ENCODE measurements around the gene PACS2. TPM values are rescaled to one million over a fixed set of nuclear protein-coding genes. Genes with fewer than 3 reads are reported as not detected.

PACS2 gene
- total RNA-seq, 1 donor from 2014 or later = 22.5 TPM

DNA sequence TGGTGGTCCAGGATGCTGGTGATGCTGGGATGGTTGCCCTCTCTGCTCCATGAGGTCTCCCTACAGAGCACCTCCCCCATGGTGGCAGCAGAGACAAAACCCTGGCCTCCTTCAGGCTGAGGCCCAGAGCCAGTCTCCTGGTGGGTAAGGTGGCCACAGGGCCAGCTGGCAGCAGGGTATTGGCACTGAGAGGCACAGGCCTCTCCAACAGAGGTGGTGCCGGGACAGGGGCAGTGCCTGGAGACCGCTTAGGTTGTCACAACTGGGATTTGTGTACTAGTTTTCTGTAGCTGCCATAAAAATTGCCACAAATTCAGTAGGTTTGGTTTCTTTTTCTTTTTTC is 99.0 kb downstream of the PACS2 start:
- Histone ChIP-seq H3K36me3 (no peaks in the 10 kb centered on the region), H3K9me3 (ENCODE audit: low read depth) (no peaks in the 10 kb centered on the region), H3K4me1 (peaks cover 23% of the 10 kb centered on the region), H4K20me1 (ENCODE audit: low read depth) (peaks cover 8% of the 10 kb centered on the region), H2AFZ (replicated peaks) (no peak overlapping the region), H3K79me2 (ENCODE audit: low read depth) (no peaks in the 10 kb centered on the region), H3K27ac (no peak overlapping the region), H3K9ac (no peak overlapping the region), H3K27me3 (peaks cover 71% of the 10 kb centered on the region), H3F3A (ENCODE audit: low read depth) (peaks cover 10% of the 10 kb centered on the region), H3K4me2 (no peak overlapping the region), H3K4me3 (no peak overlapping the region)
- Mint-ChIP-seq H3K4me1 (peaks cover 25% of the 10 kb centered on the region), H3K36me3 (peaks cover 4% of the 10 kb centered on the region), H3K27me3 (ENCODE audit: insufficient read depth, low read depth) (peaks cover 20% of the 10 kb centered on the region), H3K9me3 (no peaks in the 10 kb centered on the region), H3K4me3 (peak overlapping the region; percentile 72), H3K27ac (no peak overlapping the region)
- no peak for DNase-seq (ENCODE audit: low spot score)
- TF ChIP-seq EZH2phosphoT487 (IDR thresholded peaks at IDR 0.05) (no peak), EZH2 (IDR thresholded peaks at IDR 0.05) (no peak)
- TF ChIP-seq, protein P1, sequence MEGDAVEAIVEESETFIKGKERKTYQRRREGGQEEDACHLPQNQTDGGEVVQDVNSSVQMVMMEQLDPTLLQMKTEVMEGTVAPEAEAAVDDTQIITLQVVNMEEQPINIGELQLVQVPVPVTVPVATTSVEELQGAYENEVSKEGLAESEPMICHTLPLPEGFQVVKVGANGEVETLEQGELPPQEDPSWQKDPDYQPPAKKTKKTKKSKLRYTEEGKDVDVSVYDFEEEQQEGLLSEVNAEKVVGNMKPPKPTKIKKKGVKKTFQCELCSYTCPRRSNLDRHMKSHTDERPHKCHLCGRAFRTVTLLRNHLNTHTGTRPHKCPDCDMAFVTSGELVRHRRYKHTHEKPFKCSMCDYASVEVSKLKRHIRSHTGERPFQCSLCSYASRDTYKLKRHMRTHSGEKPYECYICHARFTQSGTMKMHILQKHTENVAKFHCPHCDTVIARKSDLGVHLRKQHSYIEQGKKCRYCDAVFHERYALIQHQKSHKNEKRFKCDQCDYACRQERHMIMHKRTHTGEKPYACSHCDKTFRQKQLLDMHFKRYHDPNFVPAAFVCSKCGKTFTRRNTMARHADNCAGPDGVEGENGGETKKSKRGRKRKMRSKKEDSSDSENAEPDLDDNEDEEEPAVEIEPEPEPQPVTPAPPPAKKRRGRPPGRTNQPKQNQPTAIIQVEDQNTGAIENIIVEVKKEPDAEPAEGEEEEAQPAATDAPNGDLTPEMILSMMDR (IDR thresholded peaks at IDR 0.05) = no peak

DNA sequence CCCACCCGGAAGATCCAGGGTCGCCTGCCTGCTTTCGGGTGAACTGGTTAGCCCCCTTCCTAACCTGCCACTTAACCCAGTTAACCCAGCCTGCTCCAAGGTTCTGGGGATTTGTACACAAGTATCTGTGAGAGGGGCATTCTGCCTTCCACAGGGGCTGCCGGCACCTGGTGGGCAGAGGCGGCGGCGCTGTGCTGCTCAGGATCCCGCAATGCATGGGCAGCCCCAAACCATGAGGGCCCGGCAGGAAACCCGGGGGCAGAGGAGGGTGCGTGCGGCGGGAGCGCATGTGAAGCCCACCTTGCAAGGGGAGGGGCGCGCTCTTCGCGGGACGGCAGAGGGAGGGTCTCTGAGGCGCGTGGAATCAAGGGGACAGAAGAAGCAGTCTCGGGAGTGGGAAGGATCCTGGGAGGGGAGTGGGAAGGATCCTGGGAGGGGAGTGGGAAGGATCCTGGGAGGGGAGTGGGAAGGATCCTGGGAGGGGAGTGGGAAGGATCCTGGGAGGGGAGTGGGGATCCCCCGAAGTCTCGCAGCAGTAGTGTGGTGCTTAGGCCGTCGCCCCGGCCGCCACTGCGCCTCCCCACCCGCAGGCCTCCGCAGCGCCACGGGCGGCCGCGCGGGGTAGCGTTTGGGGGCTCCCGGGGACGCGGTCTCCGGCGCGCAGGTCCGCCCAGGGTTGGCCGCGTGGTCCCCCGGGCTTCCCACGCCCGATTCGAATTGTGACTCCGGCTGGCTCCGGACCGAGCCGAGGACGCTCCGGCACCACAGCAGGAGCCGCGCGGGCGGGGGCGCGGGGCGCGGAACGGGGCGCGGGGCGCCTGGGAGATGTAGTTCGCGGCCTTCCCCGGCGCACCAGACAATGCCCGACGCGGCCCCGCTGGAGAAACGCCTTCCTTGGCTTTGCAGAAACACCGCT is 100.2 kb downstream of the PACS2 start:
- peaks cover 10% of the 10 kb centered on the region for H3K79me2 ChIP-seq (ENCODE audit: low read depth)
- H3K4me3 Mint-ChIP-seq = peak overlapping the region; percentile 86
- H3K9me3 Mint-ChIP-seq = no peaks in the 10 kb centered on the region
- DNase-seq (ENCODE audit: low spot score) = peak; percentile 79
- peak overlapping the region; percentile 78 for H3K4me2 ChIP-seq
- H3K27me3 Mint-ChIP-seq (ENCODE audit: insufficient read depth, low read depth) = peaks cover 17% of the 10 kb centered on the region
- H3F3A ChIP-seq (ENCODE audit: low read depth) = peaks cover 10% of the 10 kb centered on the region
- peaks cover 23% of the 10 kb centered on the region for H3K4me1 ChIP-seq
- TF ChIP-seq EZH2phosphoT487 (IDR thresholded peaks at IDR 0.05) (no peak), EZH2 (IDR thresholded peaks at IDR 0.05) (no peak)
- TF ChIP-seq, protein P1 (IDR thresholded peaks at IDR 0.05) = peak; percentile 67
- H3K27ac ChIP-seq = no peak overlapping the region
- H3K9me3 ChIP-seq (ENCODE audit: low read depth) = no peaks in the 10 kb centered on the region
- H3K4me1 Mint-ChIP-seq = peaks cover 23% of the 10 kb centered on the region
- H3K36me3 Mint-ChIP-seq = peaks cover 4% of the 10 kb centered on the region
- H2AFZ ChIP-seq (replicated peaks) = peak overlapping the region; percentile 73
- peaks cover 8% of the 10 kb centered on the region for H4K20me1 ChIP-seq (ENCODE audit: low read depth)
- H3K27me3 ChIP-seq = peaks cover 61% of the 10 kb centered on the region
- no peaks in the 10 kb centered on the region for H3K36me3 ChIP-seq
- peak overlapping the region; percentile 70 for H3K4me3 ChIP-seq
- H3K27ac Mint-ChIP-seq = no peak overlapping the region
- H3K9ac ChIP-seq = no peak overlapping the region

- no peak overlapping the region for H3K27ac ChIP-seq
- H3K27me3 ChIP-seq = peaks cover 51% of the 10 kb centered on the region
- Mint-ChIP-seq H3K27ac (no peak overlapping the region), H3K4me1 (peaks cover 23% of the 10 kb centered on the region), H3K9me3 (no peaks in the 10 kb centered on the region), H3K27me3 (ENCODE audit: insufficient read depth, low read depth) (peaks cover 17% of the 10 kb centered on the region), H3K4me3 (peak overlapping the region; percentile 86), H3K36me3 (peaks cover 1% of the 10 kb centered on the region)
- H4K20me1 ChIP-seq (ENCODE audit: low read depth) = peaks cover 7% of the 10 kb centered on the region
- peak overlapping the region; percentile 78 for H3K4me2 ChIP-seq
- H3K79me2 ChIP-seq (ENCODE audit: low read depth) = peaks cover 17% of the 10 kb centered on the region
- TF ChIP-seq EZH2phosphoT487 (IDR thresholded peaks at IDR 0.05) (no peak), EZH2 (IDR thresholded peaks at IDR 0.05) (no peak)
- TF ChIP-seq, protein P1 (IDR thresholded peaks at IDR 0.05) = no peak
- peak overlapping the region; percentile 73 for H2AFZ ChIP-seq (replicated peaks)
- no peak overlapping the region for H3K9ac ChIP-seq
- peaks cover 23% of the 10 kb centered on the region for H3K4me1 ChIP-seq
- H3K9me3 ChIP-seq (ENCODE audit: low read depth) = no peaks in the 10 kb centered on the region
- no peak for DNase-seq (ENCODE audit: low spot score)
- H3K4me3 ChIP-seq = peak overlapping the region; percentile 70
- peaks cover 10% of the 10 kb centered on the region for H3F3A ChIP-seq (ENCODE audit: low read depth)
- H3K36me3 ChIP-seq = no peaks in the 10 kb centered on the region
Observed at GRCh38 chr14:105415481-105416428, 101.2 kb downstream of the PACS2 start.
